GM12801 (cell line): Measurements from ENCODE around the gene PTGR3.

Experiments used
- TF ChIP-seq, protein P1 (sequence below): IDR thresholded peaks from one replicate; pipeline ENCODE4 v1.5.1; 2011; ENCODE audit warnings: control low read depth; ENCODE audit not compliant: insufficient read length; ENCODE audit errors: extremely low read depth

Gene PTGR3

GRCh38 chr18:75226286-75226955, 17.5 kb upstream of the PTGR3 start:
- TF ChIP-seq, protein P1, sequence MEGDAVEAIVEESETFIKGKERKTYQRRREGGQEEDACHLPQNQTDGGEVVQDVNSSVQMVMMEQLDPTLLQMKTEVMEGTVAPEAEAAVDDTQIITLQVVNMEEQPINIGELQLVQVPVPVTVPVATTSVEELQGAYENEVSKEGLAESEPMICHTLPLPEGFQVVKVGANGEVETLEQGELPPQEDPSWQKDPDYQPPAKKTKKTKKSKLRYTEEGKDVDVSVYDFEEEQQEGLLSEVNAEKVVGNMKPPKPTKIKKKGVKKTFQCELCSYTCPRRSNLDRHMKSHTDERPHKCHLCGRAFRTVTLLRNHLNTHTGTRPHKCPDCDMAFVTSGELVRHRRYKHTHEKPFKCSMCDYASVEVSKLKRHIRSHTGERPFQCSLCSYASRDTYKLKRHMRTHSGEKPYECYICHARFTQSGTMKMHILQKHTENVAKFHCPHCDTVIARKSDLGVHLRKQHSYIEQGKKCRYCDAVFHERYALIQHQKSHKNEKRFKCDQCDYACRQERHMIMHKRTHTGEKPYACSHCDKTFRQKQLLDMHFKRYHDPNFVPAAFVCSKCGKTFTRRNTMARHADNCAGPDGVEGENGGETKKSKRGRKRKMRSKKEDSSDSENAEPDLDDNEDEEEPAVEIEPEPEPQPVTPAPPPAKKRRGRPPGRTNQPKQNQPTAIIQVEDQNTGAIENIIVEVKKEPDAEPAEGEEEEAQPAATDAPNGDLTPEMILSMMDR = no peak

GRCh38 chr18:75223687-75224347, 14.9 kb upstream of the PTGR3 start:
- TF ChIP-seq, protein P1 = no peak

GRCh38 chr18:75222407-75222806, 13.5 kb upstream of the PTGR3 start:
- TF ChIP-seq, protein P1 = no peak

DNA sequence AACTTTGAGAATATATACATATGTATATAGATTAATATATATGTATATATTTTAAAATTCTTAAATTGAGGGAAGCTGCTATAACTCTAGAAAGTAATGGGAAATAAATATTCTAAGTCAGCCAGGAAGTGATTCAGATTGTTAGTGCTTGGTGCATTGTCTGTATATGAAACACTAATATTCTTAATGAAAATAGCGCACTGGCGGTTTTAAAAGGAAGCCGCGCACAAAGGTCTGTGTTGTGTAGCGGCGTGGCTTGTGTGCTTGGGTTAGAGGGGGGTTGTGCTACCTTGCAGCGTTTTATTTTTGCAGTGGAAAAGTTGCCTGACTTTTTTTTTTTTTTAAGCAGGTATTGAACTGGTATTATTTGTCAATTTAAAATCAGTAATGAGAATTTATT, 13.0 kb upstream of the PTGR3 start:
- TF ChIP-seq, protein P1 = no peak

GRCh38 chr18:75221397-75221796, 12.5 kb upstream of the PTGR3 start:
- TF ChIP-seq, protein P1 = no peak

- TF ChIP-seq, protein P1 = no peak
Measured at GRCh38 chr18:75220551-75221355, 11.8 kb upstream of the PTGR3 start.

DNA sequence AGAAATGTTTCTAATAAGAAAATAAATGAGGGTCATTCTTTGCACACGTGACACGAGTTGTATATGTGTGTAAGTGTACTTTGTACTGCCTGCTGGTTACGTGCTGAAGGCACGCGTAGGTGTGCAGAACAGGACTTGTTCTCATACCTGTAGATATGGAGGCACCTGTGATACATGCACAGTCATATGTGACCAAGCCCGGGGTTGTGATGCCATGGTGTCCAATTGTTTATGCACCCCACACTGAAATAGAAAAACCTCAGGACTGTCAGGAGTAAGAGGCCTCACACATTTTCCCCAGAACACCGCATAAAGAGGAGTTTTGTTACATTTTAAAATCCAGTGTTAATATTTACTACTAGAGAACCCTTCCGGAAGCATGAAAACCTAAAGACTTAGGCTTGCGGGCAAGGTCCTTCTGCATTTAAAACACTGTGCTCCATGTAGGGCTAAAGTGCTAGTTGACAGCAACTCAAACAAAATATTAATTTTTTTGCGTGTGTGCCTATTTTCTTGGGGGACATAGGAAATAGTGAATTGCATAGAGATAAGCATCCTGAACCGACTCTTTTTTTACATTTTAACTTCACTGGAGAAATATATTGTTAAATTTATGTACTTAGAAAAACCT, 10.9 kb upstream of the PTGR3 start:
- TF ChIP-seq, protein P1 = no peak
